ENCODE measurements around the gene PRICKLE2.

DNA sequence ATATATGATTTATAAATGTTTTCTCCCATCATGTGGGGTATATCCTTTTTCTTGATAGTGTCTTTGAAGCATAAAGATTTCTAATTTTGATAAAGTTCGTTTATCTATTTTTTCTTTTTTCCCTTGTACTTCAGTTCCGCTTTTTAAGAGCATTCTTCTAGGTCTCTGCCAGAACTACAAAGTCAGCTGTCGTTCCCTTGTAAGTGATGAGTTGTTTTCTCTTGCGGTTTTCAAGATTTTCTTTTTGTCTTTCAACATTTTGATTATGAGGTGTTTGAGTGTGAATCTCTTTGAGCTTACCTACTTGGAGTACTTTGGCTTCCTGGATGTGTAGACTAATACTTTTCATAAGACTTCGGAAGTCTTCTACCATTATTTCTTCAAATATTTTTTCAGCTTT is 9.3 kb upstream of the PRICKLE2 start:
- TF ChIP-seq, protein P1, sequence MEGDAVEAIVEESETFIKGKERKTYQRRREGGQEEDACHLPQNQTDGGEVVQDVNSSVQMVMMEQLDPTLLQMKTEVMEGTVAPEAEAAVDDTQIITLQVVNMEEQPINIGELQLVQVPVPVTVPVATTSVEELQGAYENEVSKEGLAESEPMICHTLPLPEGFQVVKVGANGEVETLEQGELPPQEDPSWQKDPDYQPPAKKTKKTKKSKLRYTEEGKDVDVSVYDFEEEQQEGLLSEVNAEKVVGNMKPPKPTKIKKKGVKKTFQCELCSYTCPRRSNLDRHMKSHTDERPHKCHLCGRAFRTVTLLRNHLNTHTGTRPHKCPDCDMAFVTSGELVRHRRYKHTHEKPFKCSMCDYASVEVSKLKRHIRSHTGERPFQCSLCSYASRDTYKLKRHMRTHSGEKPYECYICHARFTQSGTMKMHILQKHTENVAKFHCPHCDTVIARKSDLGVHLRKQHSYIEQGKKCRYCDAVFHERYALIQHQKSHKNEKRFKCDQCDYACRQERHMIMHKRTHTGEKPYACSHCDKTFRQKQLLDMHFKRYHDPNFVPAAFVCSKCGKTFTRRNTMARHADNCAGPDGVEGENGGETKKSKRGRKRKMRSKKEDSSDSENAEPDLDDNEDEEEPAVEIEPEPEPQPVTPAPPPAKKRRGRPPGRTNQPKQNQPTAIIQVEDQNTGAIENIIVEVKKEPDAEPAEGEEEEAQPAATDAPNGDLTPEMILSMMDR (IDR thresholded peaks at IDR 0.05; ENCODE audit: low read depth, low read length, poor library complexity, severe bottlenecking): no peak
- no peak for TF ChIP-seq EZH2phosphoT487 (IDR thresholded peaks at IDR 0.05; ENCODE audit: borderline replicate concordance, low read length)

All from DOHH2 (cell line).